Suprapubic skin (tissue), 3 donors: ENCODE results near the gene DEPDC5.
"Not testable (repeated sequence)": the region's sequence is repeated elsewhere in the genome, so short reads cannot be mapped to it uniquely, and the experiment has no call there.

ENCODE experiments used
- CTCF ChIP-seq, 2 donors: fragments of 200-600 bp in 1 of 2; fragments of 450-650 bp in 1 of 2; sonication (generic) in 1 of 2; IDR thresholded peaks; one replicate each; pipeline ENCODE4 v1.5.1; 2016 to 2019; ENCODE audit warnings: antibody characterized with exemption in 2 of 2, mild to moderate bottlenecking in 1 of 2, moderate library complexity in 1 of 2
- POLR2A ChIP-seq, 2 donors: fragments of 450-650 bp; IDR thresholded peaks; one replicate each; pipeline ENCODE4 v1.6.1; 2017; ENCODE audit warnings: antibody characterized with exemption in 2 of 2, mild to moderate bottlenecking in 2 of 2, moderate library complexity in 2 of 2

- not testable (repeated sequence) for TF ChIP-seq POLR2A, CTCF (IDR thresholded peaks at IDR 0.05)
Observed at GRCh38 chr22:31711226-31711625, 42.6 kb upstream of the DEPDC5 start.
